8988T (cell line): ENCODE measurements around the gene PUS7L.
"Not testable (repeated sequence)": the region's sequence is repeated elsewhere in the genome, so short reads cannot be mapped to it uniquely, and the experiment has no call there.

Experiments used
- DNase-seq: peaks from one replicate; pipeline ENCODE4 v3.0.0; 2011

Gene PUS7L, protein sequence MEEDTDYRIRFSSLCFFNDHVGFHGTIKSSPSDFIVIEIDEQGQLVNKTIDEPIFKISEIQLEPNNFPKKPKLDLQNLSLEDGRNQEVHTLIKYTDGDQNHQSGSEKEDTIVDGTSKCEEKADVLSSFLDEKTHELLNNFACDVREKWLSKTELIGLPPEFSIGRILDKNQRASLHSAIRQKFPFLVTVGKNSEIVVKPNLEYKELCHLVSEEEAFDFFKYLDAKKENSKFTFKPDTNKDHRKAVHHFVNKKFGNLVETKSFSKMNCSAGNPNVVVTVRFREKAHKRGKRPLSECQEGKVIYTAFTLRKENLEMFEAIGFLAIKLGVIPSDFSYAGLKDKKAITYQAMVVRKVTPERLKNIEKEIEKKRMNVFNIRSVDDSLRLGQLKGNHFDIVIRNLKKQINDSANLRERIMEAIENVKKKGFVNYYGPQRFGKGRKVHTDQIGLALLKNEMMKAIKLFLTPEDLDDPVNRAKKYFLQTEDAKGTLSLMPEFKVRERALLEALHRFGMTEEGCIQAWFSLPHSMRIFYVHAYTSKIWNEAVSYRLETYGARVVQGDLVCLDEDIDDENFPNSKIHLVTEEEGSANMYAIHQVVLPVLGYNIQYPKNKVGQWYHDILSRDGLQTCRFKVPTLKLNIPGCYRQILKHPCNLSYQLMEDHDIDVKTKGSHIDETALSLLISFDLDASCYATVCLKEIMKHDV

DNA sequence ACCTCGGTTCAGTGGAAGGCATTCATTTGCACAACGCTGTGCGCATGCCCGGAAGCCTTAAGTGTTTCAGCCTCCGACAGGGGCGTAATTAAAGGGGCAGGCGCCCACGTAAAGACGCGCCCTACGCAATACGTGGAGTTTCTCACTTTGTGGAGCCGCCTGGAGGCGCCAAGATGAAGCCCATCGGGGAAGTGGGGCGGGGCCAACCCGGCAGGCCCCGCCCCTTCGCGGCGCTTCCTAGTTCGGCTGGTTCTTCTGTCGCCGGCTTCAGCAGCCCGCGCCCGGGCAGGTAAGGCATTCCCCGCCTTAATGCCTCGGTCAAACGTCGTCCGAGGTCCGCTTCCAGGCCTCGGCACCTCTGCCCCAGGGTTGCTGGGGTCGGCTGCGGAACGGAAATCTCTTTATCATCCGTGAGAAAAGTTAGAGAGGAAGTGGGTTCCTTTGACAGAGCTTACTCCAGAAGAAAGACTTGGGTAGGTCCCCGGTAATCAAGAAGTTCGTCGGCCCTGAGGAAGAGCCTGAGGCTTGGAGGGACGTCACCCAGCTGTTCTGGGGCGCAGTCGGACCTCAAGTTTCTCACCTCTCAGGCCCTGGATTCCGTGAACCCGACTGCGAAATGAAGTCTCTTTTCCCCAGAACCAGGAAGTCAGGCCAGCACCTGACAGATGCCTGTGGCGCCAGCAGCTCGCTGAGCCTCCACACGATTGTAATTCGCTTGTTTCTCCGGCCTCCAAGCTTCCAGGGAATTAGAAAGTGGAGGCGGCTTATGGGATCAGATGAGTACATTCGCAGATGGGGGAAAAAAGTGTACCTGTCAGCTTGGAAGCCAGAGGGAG lies at the start of gene PUS7L, which contains the start of gene IRAK4:
Gene PUS7L, minus strand, starts transcription at position 63 of the 836 bp plus-strand sequence. CDS start 3,545 bp downstream, outside the sequence.
Gene IRAK4, plus strand, starts transcription at position 224 of the 836 bp plus-strand sequence. CDS start 9,161 bp downstream, outside the sequence.
- peak; percentile 69 for DNase-seq

DNA sequence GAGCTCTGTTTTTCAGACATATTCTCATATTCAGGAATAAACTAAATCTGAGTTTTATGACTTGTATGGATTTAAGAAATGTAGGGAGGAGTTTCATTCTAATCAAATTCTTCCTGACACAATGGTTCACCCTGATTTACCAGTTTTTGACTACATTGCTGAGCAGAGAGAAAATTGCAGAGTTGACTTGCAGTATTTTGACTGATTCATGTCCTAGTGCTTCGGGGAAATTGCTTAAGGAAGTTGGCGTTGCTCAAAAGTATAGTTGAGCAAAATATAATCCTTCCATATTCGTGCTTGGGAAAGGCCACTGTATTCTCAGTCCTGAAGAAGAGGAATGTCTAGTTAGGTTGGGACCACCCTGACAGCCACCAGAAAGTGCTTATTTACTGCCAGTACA lies 48.8 kb upstream of the PUS7L start:
- no peak for DNase-seq

DNA sequence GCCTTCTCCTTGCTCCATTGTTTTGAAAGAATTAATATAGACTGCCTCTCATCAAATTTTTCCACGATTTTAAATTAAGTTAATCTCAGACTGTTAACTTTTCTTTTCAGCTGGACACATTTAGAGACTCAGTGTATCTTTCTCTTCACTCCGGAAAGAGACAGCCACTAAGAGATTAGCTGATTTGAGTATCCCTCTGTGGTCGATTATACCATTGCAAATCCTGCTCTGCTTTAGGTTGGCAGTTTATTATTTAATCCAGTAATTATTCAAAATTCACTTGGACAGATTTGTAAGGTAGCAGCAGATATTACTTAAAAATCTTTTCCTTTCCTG lies 48.1 kb upstream of the PUS7L start:
- no peak for DNase-seq

- peak; percentile 66 for DNase-seq
Measured at GRCh38 chr12:43805860-43806736, 47.5 kb upstream of the PUS7L start, which contains the start of gene TWF1. Gene TWF1 (minus strand): TSS chr12:43806317. CDS start chr12:43806245, 72 bp downstream.

- DNase-seq, result no peak
Measured at GRCh38 chr12:43805149-43805859, 46.7 kb upstream of the PUS7L start.

DNA sequence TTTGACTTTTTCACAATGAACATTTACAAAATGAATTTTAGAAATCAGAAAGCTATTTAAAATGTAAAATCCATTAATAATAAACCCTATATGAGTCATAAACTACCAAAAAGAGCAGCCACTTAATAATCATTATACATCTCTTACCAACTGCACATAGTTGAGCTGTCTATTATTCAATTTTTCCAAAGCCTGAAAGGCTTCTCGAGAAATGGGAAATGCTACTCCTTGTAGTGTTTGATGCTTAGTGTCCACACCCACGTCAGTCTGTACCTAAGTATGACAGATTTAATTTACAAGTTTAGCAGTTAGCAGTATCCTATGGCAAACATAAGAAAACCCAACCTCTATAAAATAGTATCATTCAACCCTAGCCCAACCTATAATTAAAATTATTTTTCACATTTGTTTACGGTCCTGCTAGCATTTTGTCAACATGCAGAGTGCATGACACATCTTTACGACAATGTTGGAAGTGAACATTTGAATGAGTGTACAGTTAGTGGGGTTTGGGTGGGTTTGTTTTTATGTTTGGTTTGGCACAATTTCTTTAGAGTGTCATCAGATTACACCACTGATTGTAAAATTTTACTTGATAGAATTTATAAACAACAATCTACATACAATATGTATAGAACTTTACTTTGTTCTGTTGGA lies 39.1 kb upstream of the PUS7L start:
- DNase-seq, result no peak

- no peak for DNase-seq
Measured at GRCh38 chr12:43795716-43796280, 37.2 kb upstream of the PUS7L start.

DNA sequence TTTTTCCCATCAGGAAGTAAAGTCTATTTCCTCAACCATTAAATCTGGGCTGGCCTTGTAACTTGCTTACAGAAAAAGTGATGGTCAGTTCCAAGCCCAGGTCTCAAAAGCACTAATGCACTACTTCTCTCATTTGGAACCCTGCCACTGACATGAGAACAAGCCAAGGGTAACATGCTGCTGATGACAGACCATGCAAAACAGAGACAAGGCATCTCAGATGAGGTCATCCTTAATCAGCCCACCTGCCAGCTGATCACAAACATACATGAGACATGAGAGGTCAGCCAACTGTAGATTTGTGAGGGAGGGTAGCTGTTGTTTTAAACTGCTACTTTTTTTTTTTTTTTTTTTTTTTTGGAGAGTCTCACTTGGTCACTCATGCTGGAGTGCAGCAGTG lies 31.4 kb upstream of the PUS7L start:
- DNase-seq, result no peak

- DNase-seq, result no peak
Measured at GRCh38 chr12:43786899-43787693, 28.5 kb upstream of the PUS7L start.

GRCh38 chr12:43776498-43776897 lies 17.9 kb upstream of the PUS7L start:
- no peak for DNase-seq

- no peak for DNase-seq
Measured at GRCh38 chr12:43766291-43766690, 7.7 kb upstream of the PUS7L start.

GRCh38 chr12:43764528-43764927 lies 5.9 kb upstream of the PUS7L start:
- DNase-seq, result no peak

DNA sequence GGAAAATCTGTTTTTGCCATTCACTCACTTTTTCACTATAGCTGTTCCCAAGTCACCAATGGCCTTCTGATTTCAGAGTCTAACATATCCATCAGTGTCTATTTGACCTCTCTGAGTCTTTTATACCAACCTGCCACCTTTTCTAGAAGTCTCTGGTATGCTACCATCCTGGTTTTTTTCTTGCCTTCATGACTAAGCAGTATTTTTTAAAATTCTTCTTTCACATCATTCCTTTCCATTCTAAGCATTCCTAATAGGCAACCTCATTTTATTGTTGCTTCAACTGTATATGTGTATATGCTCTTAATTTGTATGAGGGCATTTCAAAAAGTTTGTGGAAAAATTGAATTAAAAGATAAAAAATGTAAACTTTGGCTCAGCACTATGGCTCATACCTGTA lies 5.2 kb upstream of the PUS7L start:
- DNase-seq, result no peak

GRCh38 chr12:43762596-43762995 lies 4.0 kb upstream of the PUS7L start:
- DNase-seq, result no peak

GRCh38 chr12:43761500-43761899 lies 2.9 kb upstream of the PUS7L start:
- DNase-seq, result no peak

GRCh38 chr12:43760396-43760795 lies 1.8 kb upstream of the PUS7L start:
- no peak for DNase-seq

- DNase-seq, result no peak
Measured at GRCh38 chr12:43758247-43758727, 303 bp downstream of the PUS7L start.

- DNase-seq, result no peak
Measured at GRCh38 chr12:43754015-43754414, 4.6 kb downstream of the PUS7L start.

DNA sequence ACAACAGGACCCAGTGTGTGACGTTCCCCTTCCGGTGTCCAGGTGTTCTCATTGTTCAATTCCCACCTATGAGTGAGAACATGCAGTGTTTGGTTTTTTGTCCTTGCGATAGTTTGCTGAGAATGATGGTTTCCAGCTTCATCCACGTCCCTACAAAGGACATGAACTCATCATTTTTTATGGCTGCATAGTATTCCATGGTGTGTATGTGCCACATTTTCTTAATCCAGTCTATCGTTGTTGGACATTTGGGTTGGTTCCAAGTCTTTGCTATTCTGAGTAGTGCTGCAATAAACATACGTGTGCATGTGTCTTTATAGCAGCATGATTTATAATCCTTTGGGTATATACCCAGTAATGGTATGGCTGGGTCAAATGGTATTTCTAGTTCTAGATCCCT lies 7.2 kb downstream of the PUS7L start:
- DNase-seq, result not testable (repeated sequence)

- no peak for DNase-seq
Measured at GRCh38 chr12:43750814-43751213, 7.8 kb downstream of the PUS7L start.
